Stimulated activated CD4-positive, alpha-beta T cell treated with anti-CD3 and anti-CD28 coated beads, Interleukin-15, amount 100 ng/mL, for 48 hours (primary cell): Measurements from ENCODE around the gene TXNDC5.
"Not testable (repeated sequence)": the region's sequence is repeated elsewhere in the genome, so short reads cannot be mapped to it uniquely, and the experiment has no call there.

Source experiments
- DNase-seq, 2 donors: peaks; one replicate each; pipeline ENCODE4 v3.0.0-alpha.2; 2020; ENCODE audit warnings: low read depth in 2 of 2

Gene TXNDC5

GRCh38 chr6:7914991-7915789 lies 4.6 kb upstream of the TXNDC5 start:
- no peak for DNase-seq

- no peak for DNase-seq
Measured at GRCh38 chr6:7914311-7914710, 3.7 kb upstream of the TXNDC5 start.

GRCh38 chr6:7912736-7913517 lies 2.3 kb upstream of the TXNDC5 start:
- DNase-seq: no peak

GRCh38 chr6:7912024-7912423 lies 1.4 kb upstream of the TXNDC5 start:
- no peak for DNase-seq

GRCh38 chr6:7911345-7911725 lies 747 bp upstream of the TXNDC5 start:
- DNase-seq: no peak

- no peak for DNase-seq
Measured at GRCh38 chr6:7910298-7910653, 312 bp downstream of the TXNDC5 start.

- peak in 1 of 2 donors; percentile 27 for DNase-seq
Measured at GRCh38 chr6:7909323-7910276, 988 bp downstream of the TXNDC5 start.

GRCh38 chr6:7907159-7907558 lies 3.4 kb downstream of the TXNDC5 start:
- DNase-seq: no peak

GRCh38 chr6:7906741-7907140 lies 3.8 kb downstream of the TXNDC5 start:
- DNase-seq: no peak

- DNase-seq: no peak
Measured at GRCh38 chr6:7905416-7905815, 5.2 kb downstream of the TXNDC5 start.

- no peak for DNase-seq
Measured at GRCh38 chr6:7904654-7905319, 5.8 kb downstream of the TXNDC5 start.

GRCh38 chr6:7903673-7904072 lies 6.9 kb downstream of the TXNDC5 start:
- no peak for DNase-seq

- DNase-seq: no peak
Measured at GRCh38 chr6:7902867-7903266, 7.7 kb downstream of the TXNDC5 start.

- no peak for DNase-seq
Measured at GRCh38 chr6:7902221-7902620, 8.4 kb downstream of the TXNDC5 start.

- DNase-seq: no peak
Measured at GRCh38 chr6:7901780-7902179, 8.8 kb downstream of the TXNDC5 start.

GRCh38 chr6:7901056-7901455 lies 9.5 kb downstream of the TXNDC5 start:
- no peak for DNase-seq

GRCh38 chr6:7900621-7901020 lies 10.0 kb downstream of the TXNDC5 start:
- no peak for DNase-seq

- no peak for DNase-seq
Measured at GRCh38 chr6:7899889-7900213, 10.7 kb downstream of the TXNDC5 start.

- no peak for DNase-seq
Measured at GRCh38 chr6:7899101-7899888, 11.3 kb downstream of the TXNDC5 start.

GRCh38 chr6:7898193-7898586 lies 12.4 kb downstream of the TXNDC5 start:
- DNase-seq: not testable (repeated sequence)
